GM12878 (cell line): ENCODE data around the gene ARHGEF10L. TPM values are rescaled to one million over a fixed set of nuclear protein-coding genes. Genes with fewer than 3 reads are reported as not detected.

Experiments used
- ATAC-seq: fragments of 200-7000 bp; cut with Tn5 transposase; 3 replicates; pipeline ENCODE4 v1.9.1; 2020; ENCODE audit warnings: mild to moderate bottlenecking, moderate library complexity
- BruUV-seq: library from RNA; stranded (reverse); fragments of 400-500 nt; replicated peaks from 2 replicates; lab custom pipeline; 2021; lab: Mats Ljungman, UMichigan
- CTCF ChIA-PET: fragments of 300-600 bp; sonication (Branson Sonifier 250); formaldehyde crosslinking; extraction: SDS; loops from one replicate; lab custom pipeline; 2021; ENCODE audit warnings: inconsistent platforms; lab: Yijun Ruan, JAX
- POLR2A ChIA-PET: fragments of 350-600 bp; formaldehyde crosslinking; extraction: SDS; loops from one replicate; lab custom pipeline; 2021; ENCODE audit warnings: inconsistent platforms; lab: Charles Lee
- RAD21 ChIA-PET: fragments of 300-600 bp; sonication (Branson Sonifier 250); formaldehyde crosslinking; loops from one replicate; lab custom pipeline; 2023; ENCODE audit warnings: antibody characterized with exemption; ENCODE audit not compliant: unreplicated experiment; lab: Charles Lee
- SMC1A ChIA-PET: fragments of 300-600 bp; sonication (Branson Sonifier 250); formaldehyde crosslinking; loops from one replicate; lab custom pipeline; 2023; ENCODE audit not compliant: unreplicated experiment, uncharacterized antibody; lab: Charles Lee
- DNase-seq: peaks from one replicate; pipeline ENCODE4 v3.0.0-alpha.2; 2011; ENCODE audit warnings: low read depth, low spot score
- FAIRE-seq: peaks from 3 replicates; lab custom pipeline; 2011; peaks lifted over from hg19 to GRCh38; lab: Jason Lieb, UNC
- H2AFZ ChIP-seq: 2 replicates; pipeline ENCODE4 v1.6.0; 2011; ENCODE audit warnings: low read depth, low read length, control low read depth; ENCODE audit not compliant: control insufficient read depth
- H3K27ac ChIP-seq: 2 replicates; pipeline ENCODE4 v1.5.1; 2011; ENCODE audit warnings: control low read depth; ENCODE audit not compliant: control insufficient read depth, insufficient read depth
- H3K27me3 ChIP-seq, 2 experiments: replicated peaks in 1 of 2; 2 replicates each; pipeline versions ENCODE4 v1.6.0 to v1.6.1; 2011; ENCODE audit warnings: low read length in 1 of 2; ENCODE audit not compliant: control insufficient read depth in 2 of 2, insufficient read depth in 2 of 2
- H3K36me3 ChIP-seq, 2 experiments: 2 replicates each; pipeline ENCODE4 v1.5.1; 2011; ENCODE audit warnings: low read length in 1 of 2; ENCODE audit not compliant: control insufficient read depth in 2 of 2, insufficient read depth in 2 of 2
- H3K4me1 ChIP-seq: 2 replicates; pipeline ENCODE4 v1.6.1; 2011; ENCODE audit warnings: mild to moderate bottlenecking, low read length, moderate library complexity, mixed read lengths; ENCODE audit not compliant: control insufficient read depth, insufficient read depth
- H3K4me2 ChIP-seq: 2 replicates; pipeline ENCODE4 v1.6.0; 2011; ENCODE audit warnings: control low read depth; ENCODE audit not compliant: control insufficient read depth, insufficient read depth
- H3K4me3 ChIP-seq: fragments of 200-600 bp; sonication (generic); 2 replicates; pipeline ENCODE4 v1.5.1; 2016
- H3K79me2 ChIP-seq: 2 replicates; pipeline ENCODE4 v1.6.0; 2011; ENCODE audit warnings: low read length; ENCODE audit not compliant: control insufficient read depth, insufficient read depth
- H3K9ac ChIP-seq: 2 replicates; pipeline ENCODE4 v1.8.0; 2011; ENCODE audit warnings: low read length, control low read depth, mixed read lengths; ENCODE audit not compliant: control insufficient read depth, insufficient read depth
- H3K9me3 ChIP-seq: replicated peaks from 3 replicates; pipeline ENCODE4 v1.5.1; 2011; ENCODE audit warnings: mild to moderate bottlenecking, low read length; ENCODE audit not compliant: control insufficient read depth, insufficient read depth
- H4K20me1 ChIP-seq: 2 replicates; pipeline ENCODE4 v1.6.0; 2011; ENCODE audit not compliant: control insufficient read depth, insufficient read depth
- CHD2 ChIP-seq: IDR thresholded peaks from 2 replicates; pipeline ENCODE4 v1.6.1; 2011; ENCODE audit warnings: low read depth, low read length, improper control_type of control experiment, borderline replicate concordance
- EGR1 ChIP-seq, 2 experiments: IDR thresholded peaks; 1 replicate in 1 of 2; 2 replicates in 1 of 2; pipeline ENCODE4 v1.6.1; 2011 to 2012; ENCODE audit warnings: low read depth in 2 of 2, low read length in 2 of 2, borderline replicate concordance in 1 of 2, mild to moderate bottlenecking in 1 of 2, moderate library complexity in 1 of 2
- HDGF ChIP-seq: fragments of 450-650 bp; IDR thresholded peaks from 2 replicates; pipeline ENCODE4 v1.6.1; 2016; ENCODE audit warnings: antibody characterized with exemption
- JUNB ChIP-seq: IDR thresholded peaks from 2 replicates; pipeline ENCODE4 v1.6.1; 2016; ENCODE audit warnings: antibody characterized with exemption, mild to moderate bottlenecking
- MTA3 ChIP-seq: IDR thresholded peaks from 2 replicates; pipeline ENCODE4 v1.6.1; 2012; ENCODE audit warnings: low read length, inconsistent platforms, borderline replicate concordance
- NFXL1 ChIP-seq: fragments of 450-650 bp; IDR thresholded peaks from 2 replicates; pipeline ENCODE4 v1.6.1; 2017; ENCODE audit warnings: antibody characterized with exemption, mild to moderate bottlenecking, borderline replicate concordance
- PML ChIP-seq: IDR thresholded peaks from 2 replicates; pipeline ENCODE4 v1.6.1; 2012; ENCODE audit warnings: low read length, inconsistent platforms
- SIN3A ChIP-seq: IDR thresholded peaks from 2 replicates; pipeline ENCODE4 v1.6.1; 2012; ENCODE audit warnings: low read depth, low read length, improper control_type of control experiment
- SREBF1 ChIP-seq: IDR thresholded peaks from 2 replicates; pipeline ENCODE4 v1.6.1; 2012; ENCODE audit warnings: mild to moderate bottlenecking, low read length
- WGBS: methylation state at CpG from one replicate; pipeline ENCODE4 v1.1.6; 2016; ENCODE audit warnings: low lambda C conversion rate; ENCODE audit not compliant: insufficient replicate concordance, insufficient coverage; ENCODE audit errors: missing lambda C conversion rate; 5-methylcytosine and 5-hydroxymethylcytosine counted together
- in situ Hi-C: fragments of 300-500 bp; cut with MboI; formaldehyde crosslinking; loops from 9 replicates; pipeline ENCODE4 v1.14.3; 2018; ENCODE audit warnings: mixed read lengths
- intact Hi-C: fragments of 100-400 bp; cut with micrococcal nuclease; formaldehyde crosslinking; loops from one replicate; pipeline ENCODE4 v1.14.2; 2022; ENCODE audit not compliant: unreplicated experiment
- polyA plus RNA-seq, 11 experiments: library from polyadenylated mRNA; depleted of rRNA in 4 of 11; unstranded in 6 of 11; stranded (reverse) in 5 of 11; fragments of >200 nt; fragmentation: Nextera tagmentation in 4 of 11; fragmentation: Illumina TruSeq in 1 of 11; extraction: Ambion mirVana in 4 of 11; extraction: Trizol in 1 of 11; gene quantifications; 1 replicate in 1 of 11; 2 replicates in 10 of 11; pipeline versions ENCODE4 v1.2.1 to v1.2.3, GENCODE V29; 2011 to 2016; ENCODE audit warnings: inconsistent platforms in 2 of 11, missing spikeins in 2 of 11, low read depth in 1 of 11
- total RNA-seq, 4 experiments: library from RNA; depleted of rRNA in 3 of 4; stranded (reverse); fragments of >200 nt in 3 of 4; fragmentation: Illumina TruSeq in 1 of 4; extraction: Trizol in 1 of 4; gene quantifications; 2 replicates each; pipeline versions ENCODE4 v1.2.1 to v1.2.3, GENCODE V29; 2013 to 2021
- TF ChIP-seq, protein P1 (sequence below): IDR thresholded peaks from 2 replicates; pipeline ENCODE4 v1.6.1; 2011; ENCODE audit warnings: mild to moderate bottlenecking, low read depth, low read length, moderate library complexity; ENCODE audit not compliant: insufficient replicate concordance
- TF ChIP-seq, protein P2 (sequence below): fragments of 150-350 bp; IDR thresholded peaks from 2 replicates; pipeline ENCODE4 v1.6.1; 2014; ENCODE audit warnings: mild to moderate bottlenecking, low read depth, low read length
- TF ChIP-seq, protein P3 (sequence below): fragments of 450-650 bp; IDR thresholded peaks from 2 replicates; pipeline ENCODE4 v1.6.1; 2017; ENCODE audit warnings: mild to moderate bottlenecking
- TF ChIP-seq, protein P4 (sequence below): fragments of 450-650 bp; formaldehyde crosslinking; IDR thresholded peaks from 2 replicates; pipeline ENCODE4 v1.5.0; 2022; ENCODE audit warnings: mild to moderate bottlenecking, missing genetic modification characterization

Gene ARHGEF10L
- total and polyA plus RNA-seq, 10 of the 15 experiments (the other 5 are each of a cell fraction or from before 2014, with no cell fraction given) = 0.05 to 0.94 (median 0.28) TPM; not detected in 2

DNA sequence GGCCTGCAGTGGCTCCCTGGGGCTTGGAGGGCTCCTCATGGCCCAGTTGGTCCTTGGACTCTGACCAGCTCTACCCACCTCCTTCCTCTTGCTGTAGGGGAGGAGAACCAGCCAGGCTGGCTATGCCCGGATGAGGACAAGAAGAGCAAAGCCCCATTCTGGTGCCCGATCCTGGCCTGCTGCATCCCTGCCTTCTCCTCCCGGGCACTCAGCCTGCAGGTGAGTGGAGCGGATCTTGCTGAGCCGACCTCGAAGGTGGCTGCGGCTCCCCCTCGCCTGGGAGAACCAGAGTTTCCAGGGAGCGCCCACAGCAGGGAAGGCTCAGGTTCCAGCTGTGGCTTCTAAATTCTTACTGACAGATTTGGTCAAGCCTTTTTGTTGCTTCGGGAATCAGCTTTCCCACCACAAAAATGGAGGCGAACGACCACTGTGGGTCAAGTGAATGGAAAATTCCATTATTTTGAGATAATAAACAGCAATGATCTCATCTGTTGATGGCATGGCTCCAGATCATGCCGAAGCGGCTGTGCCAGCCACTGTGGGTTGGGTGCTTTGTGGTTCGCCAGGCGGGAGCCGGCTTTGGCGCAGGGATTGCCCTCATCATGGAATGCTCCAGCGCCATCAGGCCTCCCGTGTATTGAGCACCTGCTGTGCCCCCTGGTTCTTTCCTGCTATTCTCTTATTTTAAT lies 109.1 kb downstream of the ARHGEF10L start (continued):
- TF ChIP-seq, protein P1, sequence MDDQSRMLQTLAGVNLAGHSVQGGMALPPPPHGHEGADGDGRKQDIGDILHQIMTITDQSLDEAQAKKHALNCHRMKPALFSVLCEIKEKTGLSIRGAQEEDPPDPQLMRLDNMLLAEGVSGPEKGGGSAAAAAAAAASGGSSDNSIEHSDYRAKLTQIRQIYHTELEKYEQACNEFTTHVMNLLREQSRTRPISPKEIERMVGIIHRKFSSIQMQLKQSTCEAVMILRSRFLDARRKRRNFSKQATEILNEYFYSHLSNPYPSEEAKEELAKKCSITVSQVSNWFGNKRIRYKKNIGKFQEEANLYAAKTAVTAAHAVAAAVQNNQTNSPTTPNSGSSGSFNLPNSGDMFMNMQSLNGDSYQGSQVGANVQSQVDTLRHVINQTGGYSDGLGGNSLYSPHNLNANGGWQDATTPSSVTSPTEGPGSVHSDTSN = no peak
- TF ChIP-seq, protein P2, sequence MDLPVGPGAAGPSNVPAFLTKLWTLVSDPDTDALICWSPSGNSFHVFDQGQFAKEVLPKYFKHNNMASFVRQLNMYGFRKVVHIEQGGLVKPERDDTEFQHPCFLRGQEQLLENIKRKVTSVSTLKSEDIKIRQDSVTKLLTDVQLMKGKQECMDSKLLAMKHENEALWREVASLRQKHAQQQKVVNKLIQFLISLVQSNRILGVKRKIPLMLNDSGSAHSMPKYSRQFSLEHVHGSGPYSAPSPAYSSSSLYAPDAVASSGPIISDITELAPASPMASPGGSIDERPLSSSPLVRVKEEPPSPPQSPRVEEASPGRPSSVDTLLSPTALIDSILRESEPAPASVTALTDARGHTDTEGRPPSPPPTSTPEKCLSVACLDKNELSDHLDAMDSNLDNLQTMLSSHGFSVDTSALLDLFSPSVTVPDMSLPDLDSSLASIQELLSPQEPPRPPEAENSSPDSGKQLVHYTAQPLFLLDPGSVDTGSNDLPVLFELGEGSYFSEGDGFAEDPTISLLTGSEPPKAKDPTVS = no peak

DNA sequence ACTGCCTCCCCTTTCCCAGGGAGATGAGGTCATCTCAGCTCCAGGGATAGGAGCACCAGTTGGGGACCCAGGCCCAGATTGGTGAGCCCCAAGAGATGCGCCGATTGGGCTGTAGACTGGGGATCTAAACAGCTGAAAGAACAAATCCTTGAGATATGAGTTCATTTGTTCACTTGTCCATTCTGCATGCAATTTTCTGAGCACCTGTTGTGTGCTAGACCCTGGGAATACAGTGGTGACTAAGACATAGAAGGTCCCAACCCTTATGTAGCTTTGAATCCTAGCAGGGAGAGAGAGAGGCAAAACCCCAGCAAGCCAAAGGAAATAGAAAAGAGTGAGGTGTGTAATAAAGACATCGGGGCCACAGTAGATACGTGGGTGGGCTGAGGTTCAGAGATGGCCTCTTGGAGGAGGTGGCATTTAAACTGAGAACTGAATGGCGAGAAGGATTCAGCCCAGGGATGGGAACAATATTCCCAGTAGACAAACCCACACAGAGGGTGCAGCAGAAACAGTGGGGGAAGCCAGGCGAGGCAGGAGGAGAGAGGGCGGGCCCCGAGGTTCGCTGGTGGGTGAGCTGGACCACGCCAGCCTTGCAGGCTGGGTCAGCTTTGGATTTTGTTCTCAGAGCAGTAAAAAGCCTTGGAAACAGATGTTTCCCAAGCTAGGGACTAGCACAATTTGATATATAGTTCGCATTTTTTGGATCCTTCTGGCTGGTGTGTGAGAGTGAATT lies 110.0 kb downstream of the ARHGEF10L start:
- Histone ChIP-seq H3K9ac (no peak overlapping the region), H3K79me2 (no peaks in the 10 kb centered on the region), H4K20me1 (no peaks in the 10 kb centered on the region), H3K9me3 (no peaks in the 10 kb centered on the region), H3K27ac (no peak overlapping the region), H3K27me3 (no peaks in the 10 kb centered on the region; a peak in 2 of 4 replicates), H3K4me2 (no peak overlapping the region), H2AFZ (no peak overlapping the region), H3K36me3 (no peaks in the 10 kb centered on the region), H3K4me3 (no peak overlapping the region), H3K4me1 (no peaks in the 10 kb centered on the region)
- ChIA-PET RAD21 (no interaction called here), SMC1A (no interaction called here), CTCF (interaction anchor here (1.0 kb wide), 1 partner anchor 12 kb away, joined by 4 read pairs; no protein-coding TSS in a partner anchor), POLR2A (no interaction called here)
- FAIRE-seq (no peak), DNase-seq (no peak), ATAC-seq (no peak)
- no TSS peak for BruUV-seq
- intact Hi-C loops (no loop called here), in situ Hi-C loops (no loop called here)
- WGBS = 42% methylated on average over 11 of the region's 11 CpGs
- TF ChIP-seq NFXL1 (no peak), MTA3 (no peak), HDGF (no peak), SIN3A (no peak), CHD2 (no peak), SREBF1 (no peak), JUNB (no peak), PML (no peak), EGR1 (IDR thresholded peaks at IDR 0.05; ENCODE audit: borderline replicate concordance in 1 of 2, low read depth in 2 of 2, low read length in 2 of 2) (no peak)
- TF ChIP-seq, protein P3, sequence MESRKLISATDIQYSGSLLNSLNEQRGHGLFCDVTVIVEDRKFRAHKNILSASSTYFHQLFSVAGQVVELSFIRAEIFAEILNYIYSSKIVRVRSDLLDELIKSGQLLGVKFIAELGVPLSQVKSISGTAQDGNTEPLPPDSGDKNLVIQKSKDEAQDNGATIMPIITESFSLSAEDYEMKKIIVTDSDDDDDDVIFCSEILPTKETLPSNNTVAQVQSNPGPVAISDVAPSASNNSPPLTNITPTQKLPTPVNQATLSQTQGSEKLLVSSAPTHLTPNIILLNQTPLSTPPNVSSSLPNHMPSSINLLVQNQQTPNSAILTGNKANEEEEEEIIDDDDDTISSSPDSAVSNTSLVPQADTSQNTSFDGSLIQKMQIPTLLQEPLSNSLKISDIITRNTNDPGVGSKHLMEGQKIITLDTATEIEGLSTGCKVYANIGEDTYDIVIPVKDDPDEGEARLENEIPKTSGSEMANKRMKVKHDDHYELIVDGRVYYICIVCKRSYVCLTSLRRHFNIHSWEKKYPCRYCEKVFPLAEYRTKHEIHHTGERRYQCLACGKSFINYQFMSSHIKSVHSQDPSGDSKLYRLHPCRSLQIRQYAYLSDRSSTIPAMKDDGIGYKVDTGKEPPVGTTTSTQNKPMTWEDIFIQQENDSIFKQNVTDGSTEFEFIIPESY = no peak
- TF ChIP-seq, protein P4, sequence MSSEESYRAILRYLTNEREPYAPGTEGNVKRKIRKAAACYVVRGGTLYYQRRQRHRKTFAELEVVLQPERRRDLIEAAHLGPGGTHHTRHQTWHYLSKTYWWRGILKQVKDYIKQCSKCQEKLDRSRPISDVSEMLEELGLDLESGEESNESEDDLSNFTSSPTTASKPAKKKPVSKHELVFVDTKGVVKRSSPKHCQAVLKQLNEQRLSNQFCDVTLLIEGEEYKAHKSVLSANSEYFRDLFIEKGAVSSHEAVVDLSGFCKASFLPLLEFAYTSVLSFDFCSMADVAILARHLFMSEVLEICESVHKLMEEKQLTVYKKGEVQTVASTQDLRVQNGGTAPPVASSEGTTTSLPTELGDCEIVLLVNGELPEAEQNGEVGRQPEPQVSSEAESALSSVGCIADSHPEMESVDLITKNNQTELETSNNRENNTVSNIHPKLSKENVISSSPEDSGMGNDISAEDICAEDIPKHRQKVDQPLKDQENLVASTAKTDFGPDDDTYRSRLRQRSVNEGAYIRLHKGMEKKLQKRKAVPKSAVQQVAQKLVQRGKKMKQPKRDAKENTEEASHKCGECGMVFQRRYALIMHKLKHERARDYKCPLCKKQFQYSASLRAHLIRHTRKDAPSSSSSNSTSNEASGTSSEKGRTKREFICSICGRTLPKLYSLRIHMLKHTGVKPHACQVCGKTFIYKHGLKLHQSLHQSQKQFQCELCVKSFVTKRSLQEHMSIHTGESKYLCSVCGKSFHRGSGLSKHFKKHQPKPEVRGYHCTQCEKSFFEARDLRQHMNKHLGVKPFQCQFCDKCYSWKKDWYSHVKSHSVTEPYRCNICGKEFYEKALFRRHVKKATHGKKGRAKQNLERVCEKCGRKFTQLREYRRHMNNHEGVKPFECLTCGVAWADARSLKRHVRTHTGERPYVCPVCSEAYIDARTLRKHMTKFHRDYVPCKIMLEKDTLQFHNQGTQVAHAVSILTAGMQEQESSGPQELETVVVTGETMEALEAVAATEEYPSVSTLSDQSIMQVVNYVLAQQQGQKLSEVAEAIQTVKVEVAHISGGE = no peak
